GM18861 (cell line): ENCODE measurements around the gene STRIP1.

Experiments
- ATAC-seq: cut with Tn5 transposase; IDR thresholded peaks from one replicate; pipeline ENCODE4 v1.9.1; 2021; ENCODE audit not compliant: unreplicated experiment

Gene STRIP1

GRCh38 chr1:110050602-110051261, 16.3 kb downstream of the STRIP1 start:
- no peak for ATAC-seq

GRCh38 chr1:110051262-110051648, 16.8 kb downstream of the STRIP1 start:
- no peak for ATAC-seq

- ATAC-seq, result no peak
Observed at GRCh38 chr1:110053552-110054428, 19.4 kb downstream of the STRIP1 start.

- ATAC-seq, result no peak
Observed at GRCh38 chr1:110055493-110056284, 21.3 kb downstream of the STRIP1 start.

GRCh38 chr1:110056285-110056683, 21.9 kb downstream of the STRIP1 start:
- no peak for ATAC-seq

- no peak for ATAC-seq
Observed at GRCh38 chr1:110056776-110057175, 22.4 kb downstream of the STRIP1 start.

GRCh38 chr1:110057963-110058518, 23.6 kb downstream of the STRIP1 start:
- ATAC-seq, result no peak

GRCh38 chr1:110058591-110058990, 24.2 kb downstream of the STRIP1 start:
- no peak for ATAC-seq

GRCh38 chr1:110059133-110059863, 24.9 kb downstream of the STRIP1 start:
- ATAC-seq, result no peak

- ATAC-seq, result no peak
Observed at GRCh38 chr1:110060034-110060661, 25.7 kb downstream of the STRIP1 start.

GRCh38 chr1:110060662-110061060, 26.2 kb downstream of the STRIP1 start:
- ATAC-seq, result no peak

- no peak for ATAC-seq
Observed at GRCh38 chr1:110061341-110061740, 26.9 kb downstream of the STRIP1 start.

- ATAC-seq, result no peak
Observed at GRCh38 chr1:110062612-110063011, 28.2 kb downstream of the STRIP1 start.

GRCh38 chr1:110063781-110064180, 29.4 kb downstream of the STRIP1 start:
- ATAC-seq, result no peak

GRCh38 chr1:110064576-110065337, 30.3 kb downstream of the STRIP1 start:
- ATAC-seq, result no peak

- ATAC-seq, result no peak
Observed at GRCh38 chr1:110065841-110066240, 31.4 kb downstream of the STRIP1 start.

- ATAC-seq, result no peak
Observed at GRCh38 chr1:110067479-110067892, 33.1 kb downstream of the STRIP1 start.

- ATAC-seq, result no peak
Observed at GRCh38 chr1:110067893-110068645, 33.6 kb downstream of the STRIP1 start.
